HEK293 (cell line): Measurements from ENCODE around the gene SLC38A4.

ENCODE experiments used
- CTCF ChIA-PET: fragments of 350-600 bp; formaldehyde crosslinking; extraction: SDS; loops from one replicate; lab custom pipeline; 2021; ENCODE audit warnings: antibody characterized with exemption; lab: Yijun Ruan, JAX
- POLR2A ChIA-PET: fragments of 300-600 bp; formaldehyde crosslinking; extraction: SDS; loops from one replicate; lab custom pipeline; 2020; ENCODE audit warnings: antibody characterized with exemption, inconsistent platforms; lab: Yijun Ruan, JAX
- H3K27ac ChIP-seq: fragments of 200-500 bp; sonication (Bioruptor generic); 2 replicates; pipeline ENCODE4 v1.5.1; 2014; ENCODE audit warnings: low read depth, low read length, control low read depth, inconsistent platforms; ENCODE audit errors: extremely low read depth
- H3K36me3 ChIP-seq, 2 experiments: fragments of 200-500 bp in 1 of 2; sonication (Bioruptor generic) in 1 of 2; 1 replicate in 1 of 2; 2 replicates in 1 of 2; pipeline ENCODE4 v1.5.1; 2014 to 2017; ENCODE audit warnings: inconsistent platforms in 2 of 2, low read length in 2 of 2; ENCODE audit not compliant: control insufficient read depth in 2 of 2, insufficient read depth in 1 of 2
- H3K4me1 ChIP-seq: fragments of 200-500 bp; sonication (Bioruptor generic); 2 replicates; pipeline ENCODE4 v1.5.1; 2014; ENCODE audit warnings: mild to moderate bottlenecking, low read length, inconsistent platforms; ENCODE audit not compliant: control insufficient read depth, insufficient read depth
- H3K4me3 ChIP-seq: 2 replicates; pipeline ENCODE4 v1.5.1; 2011; ENCODE audit warnings: low read depth, mild to moderate bottlenecking, control low read depth, low read length, moderate library complexity
- H3K9me3 ChIP-seq: fragments of 200-500 bp; sonication (Bioruptor generic); 2 replicates; pipeline ENCODE4 v1.5.1; 2014; ENCODE audit warnings: low read depth, low read length, inconsistent platforms; ENCODE audit not compliant: control insufficient read depth, insufficient read depth
- KLF1 ChIP-seq: fragments of 450-650 bp; formaldehyde crosslinking; IDR thresholded peaks from 2 replicates; pipeline ENCODE4 v1.5.1; 2016; ENCODE audit warnings: missing biosample characterization, missing genetic modification characterization
- MYNN ChIP-seq: fragments of 450-650 bp; formaldehyde crosslinking; IDR thresholded peaks from 2 replicates; pipeline ENCODE4 v1.5.1; 2016; ENCODE audit warnings: missing biosample characterization, missing genetic modification characterization, borderline replicate concordance
- ZBTB20 ChIP-seq: fragments of 450-650 bp; formaldehyde crosslinking; IDR thresholded peaks from 2 replicates; pipeline ENCODE4 v1.5.1; 2016; ENCODE audit warnings: missing biosample characterization, missing genetic modification characterization
- ZBTB26 ChIP-seq: fragments of 450-650 bp; formaldehyde crosslinking; optimal IDR thresholded peaks from 2 replicates; pipeline ENCODE3; 2016; ENCODE audit warnings: missing biosample characterization, mild to moderate bottlenecking, missing genetic modification characterization
- ZBTB7A ChIP-seq: fragments of 450-650 bp; formaldehyde crosslinking; IDR thresholded peaks from 2 replicates; pipeline ENCODE4 v1.5.1; 2016; ENCODE audit warnings: low read depth, missing biosample characterization, missing genetic modification characterization
- ZNF121 ChIP-seq: fragments of 450-650 bp; formaldehyde crosslinking; IDR thresholded peaks from 2 replicates; pipeline ENCODE4 v1.5.1; 2016; ENCODE audit warnings: missing biosample characterization, missing genetic modification characterization
- ZNF146 ChIP-seq: fragments of 450-650 bp; formaldehyde crosslinking; IDR thresholded peaks from 2 replicates; pipeline ENCODE4 v1.5.1; 2016; ENCODE audit warnings: missing biosample characterization, missing genetic modification characterization
- ZNF18 ChIP-seq: fragments of 450-650 bp; formaldehyde crosslinking; IDR thresholded peaks from 2 replicates; pipeline ENCODE4 v1.5.1; 2016; ENCODE audit warnings: missing biosample characterization, missing genetic modification characterization
- ZNF19 ChIP-seq: fragments of 450-650 bp; formaldehyde crosslinking; IDR thresholded peaks from 2 replicates; pipeline ENCODE4; 2016; ENCODE audit warnings: missing biosample characterization, missing genetic modification characterization, low read depth
- ZNF23 ChIP-seq: fragments of 450-650 bp; formaldehyde crosslinking; IDR thresholded peaks from 2 replicates; pipeline ENCODE4 v1.5.1; 2016; ENCODE audit warnings: missing biosample characterization, missing genetic modification characterization, borderline replicate concordance
- ZNF302 ChIP-seq: fragments of 450-650 bp; formaldehyde crosslinking; IDR thresholded peaks from 2 replicates; pipeline ENCODE4 v1.5.1; 2016; ENCODE audit warnings: missing biosample characterization, missing genetic modification characterization, low read depth
- ZNF311 ChIP-seq: fragments of 450-650 bp; formaldehyde crosslinking; IDR thresholded peaks from 2 replicates; pipeline ENCODE4 v1.5.1; 2017; ENCODE audit warnings: missing biosample characterization, missing genetic modification characterization, borderline replicate concordance
- ZNF335 ChIP-seq: fragments of 450-650 bp; formaldehyde crosslinking; conservative IDR thresholded peaks from 2 replicates; pipeline ENCODE4 v1.5.1; 2016; ENCODE audit warnings: missing biosample characterization, missing genetic modification characterization
- ZNF341 ChIP-seq: fragments of 450-650 bp; formaldehyde crosslinking; IDR thresholded peaks from 2 replicates; pipeline ENCODE4; 2016; ENCODE audit warnings: low read depth, missing biosample characterization, missing genetic modification characterization
- ZNF366 ChIP-seq: fragments of 450-650 bp; formaldehyde crosslinking; conservative IDR thresholded peaks from 2 replicates; pipeline ENCODE4 v1.5.1; 2016; ENCODE audit warnings: missing biosample characterization, missing genetic modification characterization
- ZNF423 ChIP-seq: fragments of 450-650 bp; formaldehyde crosslinking; IDR thresholded peaks from 2 replicates; pipeline ENCODE4 v1.5.1; 2016; ENCODE audit warnings: missing biosample characterization, missing genetic modification characterization
- ZNF473 ChIP-seq: fragments of 450-650 bp; formaldehyde crosslinking; IDR thresholded peaks from 2 replicates; pipeline ENCODE4 v1.5.1; 2017; ENCODE audit warnings: missing biosample characterization, missing genetic modification characterization
- ZNF660 ChIP-seq: fragments of 450-650 bp; IDR thresholded peaks from 2 replicates; pipeline ENCODE4 v1.5.1; 2018; ENCODE audit warnings: missing biosample characterization, mild to moderate bottlenecking, missing genetic modification characterization
- ZNF692 ChIP-seq: fragments of 450-650 bp; formaldehyde crosslinking; IDR thresholded peaks from 2 replicates; pipeline ENCODE4 v1.5.1; 2016; ENCODE audit warnings: missing biosample characterization, missing genetic modification characterization
- ZNF837 ChIP-seq: fragments of 450-650 bp; formaldehyde crosslinking; IDR thresholded peaks from 2 replicates; pipeline ENCODE4 v1.5.1; 2016; ENCODE audit warnings: missing biosample characterization, missing genetic modification characterization

The SLC38A4 gene

GRCh38 chr12:46874642-46875041 lies 48.8 kb upstream of the SLC38A4 start (continued):
- TF ChIP-seq ZNF341 (tag by site-specific recombination) (no peak), KLF1 (no peak), ZNF366 (tag by site-specific recombination) (no peak), ZNF146 (no peak), ZBTB20 (no peak), ZNF311 (tag by site-specific recombination) (no peak)

- H3K4me3 ChIP-seq, result no peak overlapping the region
- H3K27ac ChIP-seq, result no peak overlapping the region
- POLR2A ChIA-PET, result no interaction called here
- CTCF ChIA-PET, result interaction anchor here (0.7 kb wide), 1 partner anchor 16 kb away, joined by 3 read pairs; no protein-coding TSS in a partner anchor
- H3K4me1 ChIP-seq, result no peaks in the 10 kb centered on the region
- no peak for TF ChIP-seq ZNF660 (tag by site-specific recombination)
- no peak for TF ChIP-seq ZNF335
- TF ChIP-seq ZNF121, result no peak
- TF ChIP-seq ZNF837 (tag by site-specific recombination), result no peak
- no peak for TF ChIP-seq ZNF19
- no peak for TF ChIP-seq ZNF423
- no peak for TF ChIP-seq ZNF692 (tag by site-specific recombination)
- TF ChIP-seq ZNF473, result no peak
- no peak for TF ChIP-seq MYNN
- no peak for TF ChIP-seq ZNF18 (tag by site-specific recombination)
- TF ChIP-seq ZBTB7A (tag by site-specific recombination), result no peak
- no peak for TF ChIP-seq ZBTB26
- TF ChIP-seq, all 188 proteins: peak for 0
- H3K9me3 ChIP-seq, result no peaks in the 10 kb centered on the region; the same call in 1 of the 2 replicates
- H3K36me3 ChIP-seq, result no peaks in the 10 kb centered on the region
These were observed 46.3 kb upstream of the SLC38A4 start for GRCh38 chr12:46872135-46872534.

GRCh38 chr12:46865311-46865710 lies 39.5 kb upstream of the SLC38A4 start:
- Histone ChIP-seq H3K9me3 (no peaks in the 10 kb centered on the region; the same call in 1 of the 2 replicates), H3K4me1 (no peaks in the 10 kb centered on the region), H3K27ac (no peak overlapping the region), H3K4me3 (no peak overlapping the region), H3K36me3 (no peaks in the 10 kb centered on the region)
- POLR2A ChIA-PET, result no interaction called here
- CTCF ChIA-PET, result no interaction called here
- TF ChIP-seq ZNF302, result peak; percentile 97
- TF ChIP-seq ZNF23 (tag by site-specific recombination), result no peak
